PC-9 (cell line): ENCODE measurements around the gene RGMB. TPM values are rescaled to one million over a fixed set of nuclear protein-coding genes. Genes with fewer than 3 reads are reported as not detected.
"Not testable (repeated sequence)": the region's sequence is repeated elsewhere in the genome, so short reads cannot be mapped to it uniquely, and the experiment has no call there.

Experiments
- BruUV-seq: library from RNA; stranded (reverse); fragments of 400-500 nt; replicated peaks from 2 replicates; lab custom pipeline; 2021; lab: Mats Ljungman, UMichigan
- CTCF ChIA-PET: fragments of 300-600 bp; sonication (Branson Sonifier 250); formaldehyde crosslinking; loops from one replicate; lab custom pipeline; 2022; ENCODE audit warnings: antibody characterized with exemption; lab: Charles Lee
- POLR2A ChIA-PET: fragments of 300-600 bp; sonication (Branson Sonifier 250); formaldehyde crosslinking; loops from one replicate; lab custom pipeline; 2022; ENCODE audit warnings: antibody characterized with exemption; ENCODE audit not compliant: unreplicated experiment; lab: Charles Lee
- DNase-seq, 2 experiments: peaks; one replicate each; pipeline versions ENCODE4 v3.0.0 to v3.0.0-alpha.2; 2015 to 2022; ENCODE audit warnings: mixed read lengths in 1 of 2
- H2AFZ ChIP-seq: fragments of 200-600 bp; sonication (generic); 2 replicates; pipeline ENCODE4 v1.8.1; 2017; ENCODE audit warnings: antibody characterized with exemption
- H3F3A ChIP-seq: fragments of 200-600 bp; sonication (generic); 2 replicates; pipeline ENCODE4 v1.8.1; 2017; ENCODE audit warnings: antibody characterized with exemption, mild to moderate bottlenecking, low read depth; ENCODE audit not compliant: insufficient read depth
- H3K27ac ChIP-seq: fragments of 200-600 bp; sonication (generic); 2 replicates; pipeline ENCODE4 v1.6.1; 2016; ENCODE audit warnings: mixed run types
- H3K27me3 ChIP-seq: fragments of 200-600 bp; sonication (generic); 2 replicates; pipeline ENCODE4 v1.6.1; 2016; ENCODE audit warnings: low read depth, mixed run types; ENCODE audit not compliant: insufficient read depth
- H3K36me3 ChIP-seq: fragments of 200-600 bp; sonication (generic); 2 replicates; pipeline ENCODE4 v1.6.1; 2016; ENCODE audit warnings: low read depth, mixed run types
- H3K4me1 ChIP-seq: fragments of 200-600 bp; sonication (generic); replicated peaks from 2 replicates; pipeline ENCODE4 v1.6.1; 2016; ENCODE audit warnings: mixed run types; ENCODE audit not compliant: insufficient read depth
- H3K4me2 ChIP-seq: fragments of 200-600 bp; sonication (generic); 2 replicates; pipeline ENCODE4 v1.6.1; 2017; ENCODE audit warnings: mixed run types
- H3K4me3 ChIP-seq: fragments of 200-600 bp; sonication (generic); 2 replicates; pipeline ENCODE4 v1.6.1; 2016; ENCODE audit warnings: mixed run types
- H3K79me2 ChIP-seq: fragments of 200-600 bp; sonication (generic); 2 replicates; pipeline ENCODE4 v1.6.1; 2017; ENCODE audit warnings: low read depth, mixed run types
- H3K9me2 ChIP-seq: fragments of 200-600 bp; sonication (generic); 2 replicates; pipeline ENCODE4 v1.8.1; 2017; ENCODE audit warnings: mild to moderate bottlenecking; ENCODE audit not compliant: insufficient read depth
- H3K9me3 ChIP-seq: fragments of 200-600 bp; sonication (generic); 2 replicates; pipeline ENCODE4 v1.8.1; 2016; ENCODE audit warnings: low read depth; ENCODE audit not compliant: insufficient read depth
- H4K20me1 ChIP-seq: fragments of 200-600 bp; sonication (generic); 2 replicates; pipeline ENCODE4 v1.8.1; 2017; ENCODE audit not compliant: insufficient read depth
- EZH2 ChIP-seq: fragments of 200-600 bp; sonication (generic); IDR thresholded peaks from 2 replicates; pipeline ENCODE4 v1.8.0; 2017; ENCODE audit warnings: antibody characterized with exemption, low read depth
- intact Hi-C: fragments of 100-400 bp; cut with micrococcal nuclease; formaldehyde crosslinking; loops from one replicate; pipeline ENCODE4 v1.10.0; 2022; ENCODE audit not compliant: unreplicated experiment
- total RNA-seq: library from RNA; stranded (reverse); gene quantifications from 2 replicates; pipeline ENCODE4 v1.2.3, GENCODE V29; 2021
- TF ChIP-seq, protein P1 (sequence below): fragments of 200-600 bp; sonication (generic); conservative IDR thresholded peaks from 2 replicates; pipeline ENCODE4 v1.6.1; 2017; ENCODE audit warnings: mixed run types, antibody characterized with exemption, mild to moderate bottlenecking, moderate library complexity

The RGMB gene
- total RNA-seq, 1 experiment from 2014 or later: 14.6 TPM

DNA sequence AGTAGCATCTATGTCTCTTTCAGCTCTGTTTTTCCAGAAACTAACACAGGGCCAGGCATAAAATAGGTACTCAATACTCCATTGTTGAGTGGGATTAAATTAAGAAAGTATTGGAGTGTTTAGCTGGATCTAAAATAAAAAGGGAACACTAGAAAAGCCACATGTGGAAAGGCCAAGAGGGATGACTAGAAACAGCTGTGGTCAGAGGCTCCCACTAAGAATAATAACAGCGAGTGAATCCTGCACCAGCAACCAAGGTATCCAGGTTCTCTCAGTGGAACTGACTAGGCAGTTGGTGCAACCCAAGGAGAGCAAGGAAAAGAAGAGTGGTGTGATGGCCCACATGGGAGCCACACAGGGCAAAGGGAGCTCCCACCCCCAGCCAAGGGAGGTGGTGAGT is 31.5 kb upstream of the RGMB start:
- no TSS peak for BruUV-seq
- TF ChIP-seq, protein P1, sequence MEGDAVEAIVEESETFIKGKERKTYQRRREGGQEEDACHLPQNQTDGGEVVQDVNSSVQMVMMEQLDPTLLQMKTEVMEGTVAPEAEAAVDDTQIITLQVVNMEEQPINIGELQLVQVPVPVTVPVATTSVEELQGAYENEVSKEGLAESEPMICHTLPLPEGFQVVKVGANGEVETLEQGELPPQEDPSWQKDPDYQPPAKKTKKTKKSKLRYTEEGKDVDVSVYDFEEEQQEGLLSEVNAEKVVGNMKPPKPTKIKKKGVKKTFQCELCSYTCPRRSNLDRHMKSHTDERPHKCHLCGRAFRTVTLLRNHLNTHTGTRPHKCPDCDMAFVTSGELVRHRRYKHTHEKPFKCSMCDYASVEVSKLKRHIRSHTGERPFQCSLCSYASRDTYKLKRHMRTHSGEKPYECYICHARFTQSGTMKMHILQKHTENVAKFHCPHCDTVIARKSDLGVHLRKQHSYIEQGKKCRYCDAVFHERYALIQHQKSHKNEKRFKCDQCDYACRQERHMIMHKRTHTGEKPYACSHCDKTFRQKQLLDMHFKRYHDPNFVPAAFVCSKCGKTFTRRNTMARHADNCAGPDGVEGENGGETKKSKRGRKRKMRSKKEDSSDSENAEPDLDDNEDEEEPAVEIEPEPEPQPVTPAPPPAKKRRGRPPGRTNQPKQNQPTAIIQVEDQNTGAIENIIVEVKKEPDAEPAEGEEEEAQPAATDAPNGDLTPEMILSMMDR: no peak
- no peak for TF ChIP-seq EZH2
- Histone ChIP-seq H4K20me1 (no peaks in the 10 kb centered on the region), H3K36me3 (no peaks in the 10 kb centered on the region), H3K4me2 (no peak overlapping the region), H3K79me2 (no peaks in the 10 kb centered on the region), H2AFZ (no peak overlapping the region), H3K4me3 (no peak overlapping the region), H3K9me3 (no peaks in the 10 kb centered on the region), H3K27me3 (no peaks in the 10 kb centered on the region), H3K4me1 (no peaks in the 10 kb centered on the region), H3K27ac (no peak overlapping the region), H3K9me2 (no peaks in the 10 kb centered on the region), H3F3A (no peaks in the 10 kb centered on the region)
- ChIA-PET CTCF (no interaction called here), POLR2A (interaction anchor here (0.6 to 0.7 kb wide), 2 partner anchors 904 to 1032 kb away, joined by 3 to 5 read pairs; no protein-coding TSS in a partner anchor)
- DNase-seq: no peak
- intact Hi-C loops: no loop called here

GRCh38 chr5:98742396-98743073 is 30.9 kb upstream of the RGMB start:
- Histone ChIP-seq H3K4me1 (no peaks in the 10 kb centered on the region), H3K27ac (no peak overlapping the region), H3K36me3 (no peaks in the 10 kb centered on the region), H3K4me3 (no peak overlapping the region), H3K9me2 (no peaks in the 10 kb centered on the region), H3F3A (no peaks in the 10 kb centered on the region), H3K4me2 (no peak overlapping the region), H4K20me1 (no peaks in the 10 kb centered on the region), H3K9me3 (no peaks in the 10 kb centered on the region), H2AFZ (no peak overlapping the region), H3K79me2 (no peaks in the 10 kb centered on the region), H3K27me3 (no peaks in the 10 kb centered on the region)
- CTCF ChIA-PET: no interaction called here
- TF ChIP-seq, protein P1: no peak
- no peak for TF ChIP-seq EZH2
- no peak for DNase-seq
- no TSS peak for BruUV-seq
- intact Hi-C loops: no loop called here
- POLR2A ChIA-PET: interaction anchor here (0.6 kb wide), 1 partner anchor 905 kb away, joined by 3 read pairs; no protein-coding TSS in a partner anchor

DNA sequence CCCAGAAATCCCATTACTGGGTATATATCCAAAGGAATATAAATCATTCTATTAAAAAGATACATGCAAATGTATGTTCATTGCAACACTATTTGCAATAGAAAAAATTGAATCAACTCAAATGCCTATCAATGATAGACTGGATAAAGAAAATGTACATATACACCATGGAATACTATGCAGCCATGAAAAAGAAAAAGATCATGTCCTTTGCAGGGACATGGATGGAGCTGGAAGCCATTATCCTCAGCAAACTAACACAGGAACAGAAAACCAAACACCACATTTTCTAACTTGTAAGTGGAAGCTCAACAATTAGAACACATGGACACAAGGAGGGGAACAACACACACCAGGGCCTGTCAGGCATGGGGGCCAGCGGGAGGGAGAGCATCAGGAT is 25.2 kb upstream of the RGMB start:
- H3K4me3 ChIP-seq, H3F3A ChIP-seq, H3K9me3 ChIP-seq, H3K9me2 ChIP-seq, H3K79me2 ChIP-seq, H3K4me1 ChIP-seq, POLR2A ChIA-PET, DNase-seq, H3K4me2 ChIP-seq, H3K27ac ChIP-seq, intact Hi-C loops, H3K27me3 ChIP-seq, H2AFZ ChIP-seq, H4K20me1 ChIP-seq, H3K36me3 ChIP-seq, BruUV-seq, CTCF ChIA-PET: not testable (repeated sequence)
